KG1 (cell line): ENCODE results near the gene AATF.

ENCODE experiments used
- DNase-seq: peaks from one replicate; lab custom pipeline; 2025; lab: John Stamatoyannopoulos, UW

Gene AATF

DNA sequence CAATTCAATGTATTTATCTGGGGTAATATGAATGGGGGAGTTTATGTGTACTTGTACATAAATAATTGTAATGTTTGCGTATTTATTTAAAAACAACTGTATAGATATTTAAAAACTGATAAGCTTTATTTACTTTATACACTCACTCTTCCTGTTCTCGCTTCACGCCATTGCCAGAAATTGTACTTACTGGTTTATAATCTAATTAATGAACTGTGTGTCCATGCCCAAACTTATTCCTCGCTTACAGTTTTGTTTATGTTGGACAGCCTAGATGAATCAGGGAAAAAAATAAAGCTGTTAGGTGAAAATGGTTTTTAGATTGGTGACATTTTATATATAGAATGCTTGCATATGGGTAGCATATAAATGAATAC lies 30.8 kb downstream of the AATF start:
- DNase-seq: no peak

DNA sequence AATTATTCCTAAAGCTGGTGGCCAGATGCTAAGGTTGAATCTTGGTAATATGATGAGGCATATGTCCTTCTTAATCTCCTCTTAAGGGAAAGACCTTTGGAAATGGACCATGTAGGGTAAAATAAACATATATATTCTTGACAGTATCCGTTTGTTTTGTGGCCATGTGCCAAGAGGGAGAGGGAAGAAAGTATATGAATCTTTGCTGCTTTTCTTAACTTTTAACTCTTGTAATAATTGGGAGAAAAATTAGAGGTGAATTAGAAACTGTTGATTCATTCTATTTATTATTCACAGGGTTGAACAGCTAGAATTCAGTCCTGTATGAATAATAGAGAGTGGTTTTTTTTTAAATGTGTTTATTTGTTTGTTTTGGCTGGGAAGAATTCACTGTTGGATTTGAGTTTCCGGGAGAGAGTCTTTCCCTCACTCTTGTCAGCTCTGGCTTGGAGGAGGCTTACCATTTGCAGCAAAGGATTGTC lies 31.6 kb downstream of the AATF start:
- no peak for DNase-seq

DNA sequence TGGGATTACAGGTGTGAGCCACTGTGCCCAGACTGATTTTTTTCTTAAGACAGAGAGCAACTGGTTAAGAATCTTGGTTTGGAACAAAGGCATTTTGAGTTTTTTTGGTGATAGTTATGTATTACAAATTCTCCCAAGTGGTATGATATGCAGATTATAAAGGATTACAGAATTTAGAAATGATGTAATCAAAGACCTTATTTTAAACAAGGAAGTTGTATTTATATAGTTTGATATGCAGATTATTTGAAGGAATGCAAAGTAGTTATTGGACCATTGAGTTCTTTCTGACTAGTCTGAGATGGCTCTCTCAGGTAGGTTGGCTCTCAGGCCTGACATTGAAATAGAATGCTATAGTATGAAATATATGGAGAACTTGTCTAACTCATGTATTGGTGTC lies 34.9 kb downstream of the AATF start:
- DNase-seq: no peak

- DNase-seq: no peak
Measured at GRCh38 chr17:36989173-36989572, 40.4 kb downstream of the AATF start.

GRCh38 chr17:36992701-36993100 lies 43.9 kb downstream of the AATF start:
- no peak for DNase-seq

GRCh38 chr17:36993227-36993626 lies 44.5 kb downstream of the AATF start:
- no peak for DNase-seq

DNA sequence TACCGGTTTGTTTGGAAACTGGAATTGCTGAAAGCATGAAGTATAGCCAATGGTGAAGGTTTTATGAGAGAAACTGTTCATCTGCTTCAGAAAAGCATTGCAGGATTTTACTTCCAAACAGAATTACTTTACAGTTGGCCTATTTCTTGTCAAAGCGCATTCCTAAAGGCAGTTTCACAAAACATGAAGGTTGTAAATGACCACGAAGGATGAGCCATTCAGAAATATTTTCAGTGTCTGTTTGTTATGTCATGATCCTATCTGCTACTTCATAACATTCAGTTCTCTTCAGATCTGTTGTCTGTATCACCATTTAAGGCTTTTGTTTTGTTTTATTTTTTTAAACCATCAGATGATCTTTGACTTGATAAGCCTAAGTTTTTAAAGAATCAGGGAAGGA lies 45.7 kb downstream of the AATF start:
- no peak for DNase-seq

- no peak for DNase-seq
Measured at GRCh38 chr17:36999471-36999870, 50.7 kb downstream of the AATF start.

DNA sequence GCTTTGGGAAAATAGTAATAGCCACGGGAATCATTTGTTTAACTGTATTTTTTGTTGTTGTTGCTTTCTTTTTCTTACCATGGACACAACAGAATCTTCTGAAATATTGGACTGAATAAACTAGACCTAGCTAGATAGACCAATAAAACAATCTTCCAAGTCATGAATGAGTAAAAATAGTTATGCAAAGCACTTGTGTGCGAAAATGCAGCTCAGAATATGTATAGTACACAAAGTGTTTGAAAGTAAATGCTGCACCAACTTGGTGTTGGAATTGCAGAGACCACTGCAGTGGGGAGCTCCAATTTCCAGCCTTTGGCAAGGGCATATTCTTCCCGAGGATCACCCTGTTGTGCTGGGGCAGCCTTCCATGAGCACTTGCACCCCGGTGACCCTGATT lies 68.0 kb downstream of the AATF start:
- no peak for DNase-seq

GRCh38 chr17:37017404-37017803 lies 68.7 kb downstream of the AATF start:
- no peak for DNase-seq

GRCh38 chr17:37019117-37019740 lies 70.5 kb downstream of the AATF start:
- no peak for DNase-seq

DNA sequence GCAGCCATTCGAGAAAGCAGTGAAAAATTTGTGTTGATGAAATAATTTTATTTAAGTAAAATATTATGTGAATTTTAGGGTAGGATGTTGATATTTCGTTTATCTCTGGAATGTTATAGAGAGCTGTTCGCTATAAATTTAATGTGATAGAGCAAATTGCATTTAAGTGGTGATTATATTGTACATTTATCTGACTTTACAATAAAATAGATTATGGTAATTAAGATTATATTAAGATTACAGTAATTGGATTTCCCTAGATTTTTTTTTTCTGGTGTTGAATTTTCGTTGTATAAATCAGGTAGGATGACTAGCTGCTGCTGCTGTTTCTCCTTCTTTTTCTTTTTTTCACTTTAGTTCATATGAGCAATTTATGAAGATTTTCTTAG lies 71.0 kb downstream of the AATF start:
- DNase-seq: no peak

DNA sequence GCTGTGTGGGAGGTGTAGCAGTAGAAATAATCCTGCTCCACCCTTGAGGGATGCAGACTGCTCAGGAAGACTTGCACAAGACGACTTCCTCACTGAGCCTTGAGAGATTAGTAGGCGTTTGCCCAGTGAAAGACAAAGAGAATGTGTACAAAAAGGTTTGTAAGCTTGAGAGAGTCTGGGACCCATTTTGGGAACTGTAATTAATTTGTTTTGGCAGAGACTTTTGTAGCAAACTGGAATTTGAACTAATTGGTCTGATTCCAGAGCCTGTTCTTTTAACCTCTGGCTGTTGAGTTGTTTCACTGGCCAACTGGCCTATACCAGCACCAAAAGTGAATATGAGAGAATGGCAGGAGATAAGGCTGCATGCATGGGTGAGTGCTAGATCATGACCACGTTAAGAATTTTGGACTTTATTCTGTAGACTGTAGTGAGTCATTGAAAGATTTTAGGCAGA lies 75.5 kb downstream of the AATF start:
- DNase-seq: no peak

DNA sequence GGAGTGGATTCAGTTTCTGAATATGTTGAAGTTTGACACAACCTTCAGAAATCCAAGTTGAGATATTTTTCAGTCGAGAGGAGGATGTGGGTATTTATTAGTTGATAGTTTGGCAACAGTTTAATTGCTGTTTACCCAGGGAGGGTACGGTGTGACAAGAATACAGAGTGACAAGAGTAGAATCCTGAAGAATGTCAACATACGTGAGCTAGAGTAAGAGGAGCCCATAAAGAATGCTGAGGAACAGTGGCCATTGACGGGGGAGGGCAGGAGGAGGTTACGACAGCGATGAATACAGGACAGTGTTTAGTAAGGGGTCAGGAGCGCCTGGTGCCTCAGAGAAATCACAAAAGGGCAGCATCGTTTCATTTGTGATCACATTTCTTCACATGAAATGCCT lies 76.5 kb downstream of the AATF start:
- DNase-seq: no peak

DNA sequence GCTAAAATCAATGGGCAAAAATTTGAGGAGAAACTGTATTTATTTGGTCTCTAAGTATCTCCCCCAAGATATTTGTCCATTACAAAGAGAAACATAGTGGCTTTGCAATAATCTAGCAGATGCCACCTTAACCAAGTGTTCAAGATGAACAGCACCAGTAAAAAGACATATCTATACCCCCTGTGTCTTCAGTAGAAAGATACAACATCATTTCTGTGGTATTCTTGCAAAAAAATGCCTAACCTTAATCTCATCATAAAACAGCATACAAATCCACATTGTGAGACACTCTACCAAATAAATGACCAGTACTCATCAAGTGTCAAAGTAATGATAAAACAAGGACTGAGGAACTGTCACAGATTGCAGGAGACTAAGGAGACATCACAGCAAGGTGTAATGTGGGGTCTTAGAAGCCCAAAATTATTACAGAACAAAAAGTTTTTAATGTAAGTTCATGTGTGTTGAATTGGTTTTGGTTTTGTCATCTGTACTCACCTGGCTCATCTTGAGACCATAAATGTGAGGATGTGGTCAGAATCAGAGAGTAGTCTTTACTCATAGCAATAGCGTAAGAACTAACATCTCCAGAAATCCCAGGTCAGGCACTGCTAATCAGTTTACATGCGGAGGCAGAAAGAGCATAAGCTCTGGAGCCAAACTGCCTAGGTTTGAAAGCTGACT lies 77.2 kb downstream of the AATF start:
- DNase-seq: no peak

- no peak for DNase-seq
Measured at GRCh38 chr17:37026531-37026869, 77.7 kb downstream of the AATF start.

- no peak for DNase-seq
Measured at GRCh38 chr17:37028040-37028439, 79.3 kb downstream of the AATF start.

DNA sequence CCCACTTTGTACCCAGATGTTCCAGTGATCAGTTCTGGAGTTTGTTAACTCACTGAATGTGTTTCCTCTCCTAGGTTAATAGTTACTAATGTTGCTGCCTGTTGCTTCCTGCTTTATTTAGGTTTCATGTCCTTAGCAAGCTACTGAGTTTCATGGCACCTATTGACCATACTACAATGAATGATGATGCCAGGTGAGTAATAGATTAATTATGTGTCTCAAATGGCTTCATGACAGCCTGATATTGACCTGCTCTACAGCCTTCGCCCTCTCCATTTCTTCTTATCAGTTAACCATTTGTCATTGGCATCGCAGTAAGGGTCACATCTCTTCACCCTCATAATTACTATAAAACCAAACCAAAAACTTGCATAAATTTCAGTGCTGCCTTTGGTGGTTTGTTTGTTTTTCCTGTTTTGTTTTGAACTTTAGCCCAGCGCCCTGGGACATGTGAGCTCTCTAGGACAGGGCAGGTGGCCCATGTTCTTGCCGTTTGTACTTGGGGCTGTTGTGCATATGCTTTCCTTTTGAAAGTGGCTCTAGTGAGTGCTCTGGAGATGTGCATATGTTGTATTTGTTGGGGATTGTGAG lies 82.8 kb downstream of the AATF start:
- no peak for DNase-seq

DNA sequence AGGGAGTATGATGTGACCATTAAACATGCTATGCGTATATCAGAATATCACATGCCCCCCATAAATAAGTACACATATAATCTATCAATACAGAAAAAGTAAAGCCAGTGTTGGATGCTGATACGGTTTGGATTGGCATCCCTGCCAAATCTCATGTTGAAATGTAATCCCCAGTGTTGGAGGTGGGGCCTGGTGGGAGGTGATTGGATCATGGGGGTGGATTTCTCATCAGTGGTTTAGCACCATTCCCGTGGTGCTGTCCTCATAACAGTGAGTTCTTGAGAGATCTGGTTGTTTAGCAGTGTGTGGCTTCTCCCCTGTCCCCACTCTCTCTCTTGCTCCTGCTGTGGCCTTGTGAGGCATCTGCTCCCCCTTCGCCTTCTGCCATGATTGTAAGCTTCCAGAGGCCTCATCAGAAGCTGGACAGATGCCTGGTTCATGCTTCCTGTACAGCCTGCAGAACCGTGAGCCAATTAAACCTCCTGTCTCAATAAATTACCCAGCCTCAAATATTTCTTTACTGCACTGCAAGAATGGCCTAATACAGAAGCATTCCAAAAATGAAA lies 88.9 kb downstream of the AATF start:
- no peak for DNase-seq

- no peak for DNase-seq
Measured at GRCh38 chr17:37039269-37039668, 90.5 kb downstream of the AATF start.

- no peak for DNase-seq
Measured at GRCh38 chr17:37041932-37042331, 93.2 kb downstream of the AATF start.

- no peak for DNase-seq
Measured at GRCh38 chr17:37043201-37043600, 94.4 kb downstream of the AATF start.

- no peak for DNase-seq
Measured at GRCh38 chr17:37045351-37045922, 96.7 kb downstream of the AATF start.
